Loucy (cell line): ENCODE measurements around the gene NPVF.
A peak's percentile ranks its signal among the peaks of the same experiment; 100 is the strongest.

Source experiments
- H2AFZ ChIP-seq: fragments of 200-600 bp; sonication (generic); 2 replicates; pipeline ENCODE4 v1.6.0; 2016; ENCODE audit warnings: antibody characterized with exemption, mild to moderate bottlenecking, low read length, moderate library complexity
- H3F3A ChIP-seq: fragments of 200-600 bp; 2 replicates; pipeline ENCODE4 v1.6.0; 2016; ENCODE audit warnings: antibody characterized with exemption, low read depth, mild to moderate bottlenecking
- H3K27me3 ChIP-seq: fragments of 200-600 bp; sonication (generic); 2 replicates; pipeline ENCODE4 v1.6.1; 2014; ENCODE audit warnings: low read length, mild to moderate bottlenecking; ENCODE audit not compliant: insufficient read depth, poor library complexity, severe bottlenecking
- H3K36me3 ChIP-seq: fragments of 200-600 bp; sonication (generic); 2 replicates; pipeline ENCODE4 v1.6.1; 2016; ENCODE audit warnings: low read length; ENCODE audit not compliant: insufficient read depth
- H3K4me1 ChIP-seq: fragments of 200-600 bp; sonication (generic); 2 replicates; pipeline ENCODE4 v1.5.1; 2014; ENCODE audit warnings: low read length, mild to moderate bottlenecking; ENCODE audit not compliant: insufficient read depth, poor library complexity, severe bottlenecking
- H3K4me2 ChIP-seq: fragments of 200-600 bp; sonication (generic); 2 replicates; pipeline ENCODE4 v1.6.0; 2014; ENCODE audit warnings: antibody characterized with exemption, low read length, low read depth, mild to moderate bottlenecking; ENCODE audit not compliant: poor library complexity, severe bottlenecking
- H3K4me3 ChIP-seq: fragments of 200-600 bp; sonication (generic); 2 replicates; pipeline ENCODE4 v1.5.1; 2014; ENCODE audit warnings: low read length, mild to moderate bottlenecking, mixed read lengths; ENCODE audit not compliant: poor library complexity, severe bottlenecking
- H3K79me2 ChIP-seq: fragments of 200-600 bp; sonication (generic); 2 replicates; pipeline ENCODE4 v1.6.1; 2014; ENCODE audit warnings: low read length; ENCODE audit not compliant: insufficient read depth
- H3K9ac ChIP-seq: fragments of 200-600 bp; sonication (generic); 2 replicates; pipeline ENCODE4 v1.6.0; 2014; ENCODE audit warnings: mild to moderate bottlenecking, low read depth, low read length, moderate library complexity; ENCODE audit not compliant: poor library complexity, severe bottlenecking
- H3K9me2 ChIP-seq: fragments of 200-600 bp; sonication (generic); replicated peaks from 2 replicates; pipeline ENCODE4 v1.6.1; 2016; ENCODE audit warnings: low read depth, low read length, mixed read lengths
- H3K9me3 ChIP-seq: fragments of 200-600 bp; sonication (generic); 2 replicates; pipeline ENCODE4 v1.6.1; 2014; ENCODE audit warnings: mild to moderate bottlenecking, antibody characterized with exemption, low read length, low read depth; ENCODE audit not compliant: insufficient read depth
- H4K20me1 ChIP-seq: fragments of 200-600 bp; sonication (generic); 2 replicates; pipeline ENCODE4 v1.6.0; 2014; ENCODE audit warnings: antibody characterized with exemption, low read length, mild to moderate bottlenecking; ENCODE audit not compliant: insufficient read depth, poor library complexity, severe bottlenecking
- EZH2phosphoT487 ChIP-seq: fragments of 200-600 bp; IDR thresholded peaks from 2 replicates; pipeline ENCODE4 v1.6.1; 2018; ENCODE audit warnings: antibody characterized with exemption, mild to moderate bottlenecking, moderate library complexity, borderline replicate concordance
- TF ChIP-seq, protein P1 (sequence below): fragments of 200-600 bp; sonication (generic); conservative IDR thresholded peaks from 2 replicates; pipeline ENCODE4 v1.5.1; 2014; ENCODE audit warnings: mild to moderate bottlenecking, antibody characterized with exemption, low read length

Gene NPVF

GRCh38 chr7:25259487-25260243, 31.4 kb upstream of the NPVF start:
- TF ChIP-seq, protein P1, sequence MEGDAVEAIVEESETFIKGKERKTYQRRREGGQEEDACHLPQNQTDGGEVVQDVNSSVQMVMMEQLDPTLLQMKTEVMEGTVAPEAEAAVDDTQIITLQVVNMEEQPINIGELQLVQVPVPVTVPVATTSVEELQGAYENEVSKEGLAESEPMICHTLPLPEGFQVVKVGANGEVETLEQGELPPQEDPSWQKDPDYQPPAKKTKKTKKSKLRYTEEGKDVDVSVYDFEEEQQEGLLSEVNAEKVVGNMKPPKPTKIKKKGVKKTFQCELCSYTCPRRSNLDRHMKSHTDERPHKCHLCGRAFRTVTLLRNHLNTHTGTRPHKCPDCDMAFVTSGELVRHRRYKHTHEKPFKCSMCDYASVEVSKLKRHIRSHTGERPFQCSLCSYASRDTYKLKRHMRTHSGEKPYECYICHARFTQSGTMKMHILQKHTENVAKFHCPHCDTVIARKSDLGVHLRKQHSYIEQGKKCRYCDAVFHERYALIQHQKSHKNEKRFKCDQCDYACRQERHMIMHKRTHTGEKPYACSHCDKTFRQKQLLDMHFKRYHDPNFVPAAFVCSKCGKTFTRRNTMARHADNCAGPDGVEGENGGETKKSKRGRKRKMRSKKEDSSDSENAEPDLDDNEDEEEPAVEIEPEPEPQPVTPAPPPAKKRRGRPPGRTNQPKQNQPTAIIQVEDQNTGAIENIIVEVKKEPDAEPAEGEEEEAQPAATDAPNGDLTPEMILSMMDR = peak; percentile 81
- no peak for TF ChIP-seq EZH2phosphoT487
- Histone ChIP-seq H3K4me3 (peak overlapping the region; percentile 10), H3K36me3 (no peaks in the 10 kb centered on the region), H3K9ac (no peak overlapping the region), H4K20me1 (no peaks in the 10 kb centered on the region), H3K27me3 (no peaks in the 10 kb centered on the region), H3K4me1 (peaks cover 27% of the 10 kb centered on the region), H3K79me2 (no peaks in the 10 kb centered on the region), H3K4me2 (peak overlapping the region; percentile 60), H3K9me3 (no peaks in the 10 kb centered on the region), H2AFZ (peak overlapping the region; percentile 72), H3F3A (no peaks in the 10 kb centered on the region), H3K9me2 (no peaks in the 10 kb centered on the region)

DNA sequence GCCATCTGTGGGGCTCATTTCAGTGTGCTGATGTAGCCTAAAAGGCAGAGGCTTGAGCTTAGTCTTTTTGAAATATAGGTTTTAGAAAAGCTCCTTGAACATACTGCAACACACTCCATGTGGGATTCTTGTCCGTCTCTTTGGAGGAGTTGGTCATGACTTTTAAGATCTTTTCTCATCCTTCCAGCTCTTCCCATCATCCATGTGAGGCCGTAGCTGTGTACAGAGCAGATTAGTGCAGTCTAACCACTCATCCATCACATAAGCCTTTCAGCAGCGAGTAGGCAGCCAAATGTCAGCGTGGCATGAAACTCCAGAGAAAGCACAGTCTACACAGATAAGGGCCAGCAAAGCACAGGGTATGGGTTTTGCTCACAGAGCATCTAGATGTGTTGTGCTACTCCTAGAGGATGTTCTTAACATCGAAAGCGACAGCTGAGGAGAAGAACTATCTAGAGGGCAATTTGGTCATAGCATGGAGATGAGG, 28.1 kb upstream of the NPVF start:
- TF ChIP-seq, protein P1 = no peak
- TF ChIP-seq EZH2phosphoT487 = no peak
- H4K20me1 ChIP-seq = no peaks in the 10 kb centered on the region
- no peaks in the 10 kb centered on the region for H3K9me3 ChIP-seq
- no peak overlapping the region for H3K4me2 ChIP-seq
- H3K9me2 ChIP-seq = no peaks in the 10 kb centered on the region
- peaks cover 16% of the 10 kb centered on the region for H3K4me1 ChIP-seq
- no peaks in the 10 kb centered on the region for H3K36me3 ChIP-seq
- no peaks in the 10 kb centered on the region for H3K27me3 ChIP-seq
- H2AFZ ChIP-seq = no peak overlapping the region
- H3K79me2 ChIP-seq = no peaks in the 10 kb centered on the region
- H3K4me3 ChIP-seq = no peak overlapping the region
- no peak overlapping the region for H3K9ac ChIP-seq
- no peaks in the 10 kb centered on the region for H3F3A ChIP-seq

DNA sequence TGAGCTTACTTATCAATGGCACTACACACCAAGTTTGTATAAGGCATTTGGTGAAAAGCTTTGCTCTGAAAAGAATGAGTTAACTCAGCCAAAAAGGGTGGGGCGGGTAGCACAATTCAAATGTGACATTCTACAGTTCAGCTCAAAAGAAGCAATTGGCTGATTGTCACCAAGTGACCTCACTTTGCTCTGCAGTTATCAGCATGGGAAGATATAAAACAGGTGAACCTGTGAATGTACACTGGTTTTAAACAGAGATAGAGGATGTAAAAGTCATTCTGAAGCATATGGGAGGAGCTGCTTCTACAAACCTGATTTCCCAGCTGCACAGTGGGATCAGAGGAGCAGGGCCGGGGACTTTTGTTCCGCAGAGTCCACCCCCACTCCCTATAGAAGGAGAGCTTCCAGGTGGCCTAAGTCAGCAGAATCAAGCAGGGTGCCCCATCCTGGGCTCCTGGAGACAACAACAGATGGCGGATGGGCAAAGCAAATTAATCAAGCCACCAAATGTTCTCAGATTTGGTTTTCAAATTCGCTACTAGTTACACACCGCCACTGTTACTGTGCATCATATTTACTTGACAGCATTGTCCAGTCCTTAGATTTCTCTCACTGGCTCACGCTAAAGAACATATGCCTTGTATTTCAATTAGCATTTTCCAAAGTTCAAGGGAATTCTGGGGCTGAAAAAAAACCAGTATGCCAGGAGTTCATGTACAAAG, 27.5 kb upstream of the NPVF start:
- Histone ChIP-seq H3F3A (no peaks in the 10 kb centered on the region), H3K27me3 (no peaks in the 10 kb centered on the region), H3K4me2 (no peak overlapping the region), H3K4me3 (no peak overlapping the region), H3K4me1 (peaks cover 11% of the 10 kb centered on the region), H2AFZ (no peak overlapping the region), H3K9me3 (no peaks in the 10 kb centered on the region), H4K20me1 (no peaks in the 10 kb centered on the region), H3K36me3 (no peaks in the 10 kb centered on the region), H3K79me2 (no peaks in the 10 kb centered on the region), H3K9me2 (no peaks in the 10 kb centered on the region), H3K9ac (no peak overlapping the region)
- TF ChIP-seq, protein P1 = no peak
- TF ChIP-seq EZH2phosphoT487 = no peak
